Hindlimb muscle (tissue), 1 donor: Measurements from ENCODE around the gene UBA5. TPM values are rescaled to one million over a fixed set of nuclear protein-coding genes. Genes with fewer than 3 reads are reported as not detected.

Experiments
- DNase-seq: peaks from one replicate; pipeline ENCODE4 v3.0.0-alpha.2; 2013
- polyA plus RNA-seq: library from polyadenylated mRNA; unstranded; fragments of 120-200 nt; gene quantifications from one replicate; pipeline ENCODE4 v1.2.1, GENCODE V29; 2013; ENCODE audit not compliant: insufficient read length

The UBA5 gene
- polyA plus RNA-seq, 1 donor = 30.6 TPM

- DNase-seq = no peak
Measured at GRCh38 chr3:132721479-132722164, 61.5 kb downstream of the UBA5 start.

- DNase-seq = peak; percentile 95
Measured at GRCh38 chr3:132722165-132723023, 62.3 kb downstream of the UBA5 start, which contains the start of gene NPHP3. Gene NPHP3 (minus strand): TSS chr3:132722409. CDS start chr3:132722355, 54 bp downstream.

GRCh38 chr3:132723024-132723950, 63.2 kb downstream of the UBA5 start:
- no peak for DNase-seq

GRCh38 chr3:132726341-132726823, 66.3 kb downstream of the UBA5 start:
- no peak for DNase-seq

Other genes with a start within 250 kb of the UBA5 start
- 34.1 TPM for gene DNAJC13, start 242.8 kb upstream of the UBA5 start, polyA plus RNA-seq
- gene ACKR4, start 63.1 kb upstream of the UBA5 start, polyA plus RNA-seq = 0.76 TPM
- 12.7 TPM for gene ACAD11, start 520 bp upstream of the UBA5 start, polyA plus RNA-seq
- 36.1 TPM for gene NPHP3, start 62.1 kb downstream of the UBA5 start, polyA plus RNA-seq